K562 (cell line): Measurements from ENCODE around the gene SIAE. TPM values are rescaled to one million over a fixed set of nuclear protein-coding genes. Genes with fewer than 3 reads are reported as not detected.

Source experiments
- ADNP ChIP-seq: fragments of 200-800 bp; sonication (Bioruptor generic); IDR thresholded peaks from 2 replicates; pipeline ENCODE4 v1.6.1; 2016; ENCODE audit warnings: missing genetic modification characterization, missing compliant biosample characterization
- CBX1 ChIP-seq: sonication (generic); IDR thresholded peaks from 2 replicates; pipeline ENCODE4 v1.6.1; 2016; ENCODE audit warnings: antibody characterized with exemption, low read depth, mild to moderate bottlenecking
- CREB3 ChIP-seq: fragments of 450-650 bp; conservative IDR thresholded peaks from 2 replicates; pipeline ENCODE4 v1.6.1; 2016; ENCODE audit warnings: missing genetic modification characterization, low read depth, mild to moderate bottlenecking, missing compliant biosample characterization, moderate library complexity
- HMBOX1 ChIP-seq: sonication (generic); IDR thresholded peaks from 2 replicates; pipeline ENCODE4 v1.6.1; 2016
- NR2F6 ChIP-seq: fragments of 450-650 bp; formaldehyde crosslinking; IDR thresholded peaks from 2 replicates; pipeline ENCODE4 v1.4.0; 2020; ENCODE audit warnings: mild to moderate bottlenecking
- NUFIP1 ChIP-seq: fragments of 450-650 bp; IDR thresholded peaks from 2 replicates; pipeline ENCODE4 v1.6.1; 2018; ENCODE audit not compliant: partially characterized antibody
- RBM39 ChIP-seq: fragments of 200-400 bp; formaldehyde crosslinking; optimal IDR thresholded peaks from 2 replicates; pipeline ENCODE3; 2018; ENCODE audit warnings: low read depth, low read length
- ZNF407 ChIP-seq: fragments of 450-650 bp; IDR thresholded peaks from 2 replicates; pipeline ENCODE4 v1.6.1; 2016; ENCODE audit warnings: low read depth
- polyA plus RNA-seq, 8 experiments: library from polyadenylated mRNA; depleted of rRNA in 4 of 8; stranded (reverse) in 5 of 8; unstranded in 3 of 8; fragments of >200 nt; fragmentation: Nextera tagmentation in 2 of 8; fragmentation: Illumina TruSeq in 1 of 8; extraction: Ambion mirVana in 2 of 8; extraction: Trizol in 1 of 8; gene quantifications; 2 replicates each; pipeline versions ENCODE4 v1.2.1 to v1.2.3, GENCODE V29; 2011 to 2014; ENCODE audit warnings: inconsistent platforms in 1 of 8, missing spikeins in 1 of 8
- total RNA-seq, 7 experiments: library from RNA; depleted of rRNA in 6 of 7; stranded (reverse); fragments of >200 nt in 6 of 7; fragmentation: Illumina TruSeq in 2 of 7; extraction: Trizol in 2 of 7; gene quantifications; 2 replicates each; pipeline versions ENCODE4 v1.2.1 to v1.2.3, GENCODE V29; 2011 to 2021; ENCODE audit warnings: low replicate concordance in 1 of 7

The SIAE gene
- total and polyA plus RNA-seq, 9 of the 15 experiments (the other 6 are each of a cell fraction or from before 2014, with no cell fraction given), result 0.89 to 9.6 (median 3.7) TPM

GRCh38 chr11:124644426-124645280 is 28.9 kb downstream of the SIAE start (continued):
- TF ChIP-seq ZNF407, result no peak
- TF ChIP-seq ADNP (tag), result no peak
- no peak for TF ChIP-seq CREB3 (tag)
- no peak for TF ChIP-seq NR2F6 (CRISPR knock-in tag)
- peak; percentile 59; the same call in 1 of the 2 replicates for TF ChIP-seq HMBOX1
- TF ChIP-seq RBM39, result no peak
- TF ChIP-seq CBX1, result no peak
- TF ChIP-seq NUFIP1, result no peak
